K562 (cell line): ENCODE measurements around the gene NRSN2. TPM values are rescaled to one million over a fixed set of nuclear protein-coding genes. Genes with fewer than 3 reads are reported as not detected.

Source experiments
- ATAC-seq: fragments of 200-7000 bp; cut with Tn5 transposase; 3 replicates; pipeline ENCODE4 v1.9.1; 2020; ENCODE audit warnings: moderate library complexity
- BruUV-seq: library from RNA; stranded (reverse); fragments of 400-500 nt; replicated peaks from 2 replicates; lab custom pipeline; 2021; lab: Mats Ljungman, UMichigan
- CTCF ChIA-PET: fragments of 300-600 bp; formaldehyde crosslinking; extraction: SDS; loops from one replicate; lab custom pipeline; 2021; ENCODE audit warnings: low intra/inter-chr PET ratio; lab: Yijun Ruan, JAX
- POLR2A ChIA-PET: fragments of 300-600, 350-650 bp; sonication (Branson Sonifier 250); formaldehyde crosslinking; extraction: SDS; loops from one replicate; lab custom pipeline; 2021; ENCODE audit warnings: antibody characterized with exemption, inconsistent platforms; lab: Yijun Ruan, JAX
- DNase-seq, 4 experiments: peaks; one replicate each; pipeline versions ENCODE4 v3.0.0 to v3.0.0-alpha.2; 2011 to 2018; ENCODE audit warnings: low spot score in 3 of 4, mixed read lengths in 3 of 4; ENCODE audit errors: extremely low read depth in 1 of 4
- FAIRE-seq: peaks from 2 replicates; lab custom pipeline; 2011; peaks lifted over from hg19 to GRCh38; lab: Jason Lieb, UNC
- H2AFZ ChIP-seq: 2 replicates; pipeline ENCODE4 v1.6.0; 2011; ENCODE audit warnings: low read depth, low read length, control low read depth, inconsistent platforms
- H3K27ac ChIP-seq: fragments of 200-600 bp; 3 replicates; pipeline ENCODE4 v1.8.0; 2011; ENCODE audit warnings: low read depth, mild to moderate bottlenecking, control low read depth, inconsistent platforms, low read length, moderate library complexity, mixed read lengths; ENCODE audit errors: extremely low read depth
- H3K27me3 ChIP-seq, 2 experiments: fragments of 300-600 bp in 1 of 2; 2 replicates in 1 of 2; 3 replicates in 1 of 2; pipeline versions ENCODE4 v1.6.0 to v1.8.0; 2011; ENCODE audit warnings: inconsistent platforms in 2 of 2, low read length in 2 of 2, mild to moderate bottlenecking in 1 of 2, mixed read lengths in 1 of 2, moderate library complexity in 1 of 2; ENCODE audit not compliant: control insufficient read depth in 2 of 2, insufficient read depth in 2 of 2
- H3K36me3 ChIP-seq: fragments of 300-600 bp; 3 replicates; pipeline ENCODE4 v1.8.0; 2011; ENCODE audit warnings: mild to moderate bottlenecking, low read length, inconsistent platforms; ENCODE audit not compliant: control insufficient read depth, insufficient read depth
- H3K4me1 ChIP-seq, 2 experiments: fragments of 200-600 bp in 1 of 2; replicated peaks in 1 of 2; 2 replicates in 1 of 2; 3 replicates in 1 of 2; pipeline versions ENCODE4 v1.5.1 to v1.8.0; 2011; ENCODE audit warnings: inconsistent platforms in 2 of 2, low read length in 2 of 2, mild to moderate bottlenecking in 1 of 2, mixed read lengths in 1 of 2, moderate library complexity in 1 of 2; ENCODE audit not compliant: control insufficient read depth in 2 of 2, insufficient read depth in 2 of 2
- H3K4me2 ChIP-seq: 2 replicates; pipeline ENCODE4 v1.6.1; 2011; ENCODE audit warnings: low read length, control low read depth, inconsistent platforms, mixed read lengths; ENCODE audit not compliant: insufficient read depth
- H3K4me3 ChIP-seq: fragments of 200-600 bp; sonication (generic), shearing (Covaris generic); 2 replicates; pipeline ENCODE4 v1.5.1; 2016; ENCODE audit warnings: control low read depth, inconsistent platforms
- H3K79me2 ChIP-seq: fragments of 200-600 bp; 3 replicates; pipeline ENCODE4 v1.8.0; 2011; ENCODE audit warnings: low read length, inconsistent platforms; ENCODE audit not compliant: control insufficient read depth, insufficient read depth
- H3K9ac ChIP-seq, 2 experiments: 2 replicates each; pipeline versions ENCODE4 v1.6.0 to v1.6.1; 2011; ENCODE audit warnings: low read depth in 2 of 2, low read length in 2 of 2, control low read depth in 1 of 2, inconsistent platforms in 1 of 2, mild to moderate bottlenecking in 1 of 2, mixed read lengths in 1 of 2; ENCODE audit not compliant: insufficient read depth in 1 of 2
- H3K9me1 ChIP-seq: one replicate; pipeline ENCODE4 v1.6.0; 2011; ENCODE audit warnings: inconsistent platforms, mild to moderate bottlenecking, low read length, moderate library complexity; ENCODE audit not compliant: control insufficient read depth, insufficient read depth
- H3K9me3 ChIP-seq: replicated peaks from 2 replicates; pipeline ENCODE4 v1.5.1; 2011; ENCODE audit warnings: low read depth, low read length, inconsistent platforms; ENCODE audit not compliant: control insufficient read depth, insufficient read depth
- H4K20me1 ChIP-seq: replicated peaks from 2 replicates; pipeline ENCODE4 v1.6.1; 2011; ENCODE audit warnings: low read length, inconsistent platforms, mixed read lengths; ENCODE audit not compliant: control insufficient read depth, insufficient read depth
- AFF1 ChIP-seq, 2 experiments: fragments of 450-650 bp; IDR thresholded peaks; 2 replicates each; pipeline ENCODE4 v1.6.1; 2018; ENCODE audit warnings: mild to moderate bottlenecking in 2 of 2, low read depth in 1 of 2; ENCODE audit not compliant: partially characterized antibody in 2 of 2
- ARHGAP35 ChIP-seq: fragments of 450-650 bp; IDR thresholded peaks from 2 replicates; pipeline ENCODE4 v1.6.1; 2018; ENCODE audit not compliant: partially characterized antibody
- CBX1 ChIP-seq: sonication (generic); IDR thresholded peaks from 2 replicates; pipeline ENCODE4 v1.6.1; 2016; ENCODE audit warnings: antibody characterized with exemption, low read depth, mild to moderate bottlenecking
- KAT2B ChIP-seq: IDR thresholded peaks from one replicate; pipeline ENCODE4 v1.6.1; 2012; ENCODE audit warnings: low read depth, mild to moderate bottlenecking, control low read depth, inconsistent platforms, low read length, moderate library complexity
- PHTF2 ChIP-seq: fragments of 250-450 bp; sonication (Bioruptor Pico); IDR thresholded peaks from 2 replicates; pipeline ENCODE4 v1.5.0; 2021; ENCODE audit warnings: mild to moderate bottlenecking
- POLR2G ChIP-seq: fragments of 200-400 bp; formaldehyde crosslinking; IDR thresholded peaks from 2 replicates; pipeline ENCODE4 v1.6.1; 2017; ENCODE audit warnings: low read depth, mild to moderate bottlenecking, antibody characterized with exemption, low read length, moderate library complexity
- PRDM10 ChIP-seq: fragments of 450-650 bp; IDR thresholded peaks from 2 replicates; pipeline ENCODE4 v1.6.1; 2018; ENCODE audit not compliant: partially characterized antibody
- SP1 ChIP-seq: sonication (generic); formaldehyde crosslinking; IDR thresholded peaks from 2 replicates; pipeline ENCODE4 v1.8.1; 2022; ENCODE audit warnings: mild to moderate bottlenecking, missing genetic modification reagents
- ZFX ChIP-seq: sonication (generic); formaldehyde crosslinking; IDR thresholded peaks from 2 replicates; pipeline ENCODE4 v1.8.0; 2022; ENCODE audit warnings: mild to moderate bottlenecking, missing genetic modification reagents, moderate library complexity
- WGBS: fragments of 100-300 bp; shearing (Covaris generic); methylation state at CpG from one replicate; pipeline ENCODE4 v1.1.6; 2016; ENCODE audit warnings: low coverage, mixed read lengths; ENCODE audit not compliant: insufficient coverage; ENCODE audit errors: missing lambda C conversion rate; 5-methylcytosine and 5-hydroxymethylcytosine counted together
- in situ Hi-C: fragments of 300-500 bp; cut with MboI; formaldehyde crosslinking; loops from 4 replicates; pipeline ENCODE4 v1.15.0; 2018; ENCODE audit warnings: inconsistent platforms, mixed read lengths
- intact Hi-C: fragments of 100-400 bp; cut with micrococcal nuclease; formaldehyde crosslinking; loops from 2 replicates; pipeline ENCODE4 v1.14.2; 2022
- polyA plus RNA-seq, 8 experiments: library from polyadenylated mRNA; depleted of rRNA in 4 of 8; stranded (reverse) in 5 of 8; unstranded in 3 of 8; fragments of >200 nt; fragmentation: Nextera tagmentation in 2 of 8; fragmentation: Illumina TruSeq in 1 of 8; extraction: Ambion mirVana in 2 of 8; extraction: Trizol in 1 of 8; gene quantifications; 2 replicates each; pipeline versions ENCODE4 v1.2.1 to v1.2.3, GENCODE V29; 2011 to 2014; ENCODE audit warnings: inconsistent platforms in 1 of 8, missing spikeins in 1 of 8
- total RNA-seq, 7 experiments: library from RNA; depleted of rRNA in 6 of 7; stranded (reverse); fragments of >200 nt in 6 of 7; fragmentation: Illumina TruSeq in 2 of 7; extraction: Trizol in 2 of 7; gene quantifications; 2 replicates each; pipeline versions ENCODE4 v1.2.1 to v1.2.3, GENCODE V29; 2011 to 2021; ENCODE audit warnings: low replicate concordance in 1 of 7

The NRSN2 gene
- total and polyA plus RNA-seq, 9 of the 15 experiments (the other 6 are each of a cell fraction or from before 2014, with no cell fraction given), result 7.5 to 29.7 (median 11.1) TPM

GRCh38 chr20:328027-328974 lies 18.6 kb upstream of the NRSN2 start:
- FAIRE-seq, result peak; percentile 68
- Histone ChIP-seq H3K4me1 (peaks cover 16 to 57% of the 10 kb centered on the region in 2 experiments; a peak in 4 of 5 replicates), H3K9ac (peak overlapping the region; percentile 79 to 91), H4K20me1 (peaks cover 16% of the 10 kb centered on the region; the same call in 1 of the 2 replicates), H3K27ac (peak overlapping the region; percentile 95), H3K36me3 (peaks cover 30% of the 10 kb centered on the region; the same call in 2 of the 3 replicates), H3K27me3 (no peaks in the 10 kb centered on the region), H3K4me2 (peak overlapping the region; percentile 92), H3K4me3 (peak overlapping the region; percentile 65), H3K9me3 (no peaks in the 10 kb centered on the region), H3K9me1 (peaks cover 3% of the 10 kb centered on the region), H3K79me2 (peaks cover 49% of the 10 kb centered on the region), H2AFZ (no peak overlapping the region)
- in situ Hi-C loops (no loop called here), intact Hi-C loops (loop anchor here (2.0 kb wide), 1 partner anchor 70 kb away; no protein-coding TSS in a partner anchor)
- POLR2A ChIA-PET, result interaction anchor here (0.6 to 1.3 kb wide), 3 partner anchors 11 to 998 kb away, joined by 3 to 4 read pairs (median 3); partner anchors contain the start of gene TRIB3
- CTCF ChIA-PET, result interaction anchor here (0.6 kb wide), 1 partner anchor 21 kb away, joined by 3 read pairs; no protein-coding TSS in a partner anchor
- WGBS, result 20% methylated on average over 25 of the region's 31 CpGs
- TF ChIP-seq PHTF2 (CRISPR knock-in tag) (0 out of 2 replicates have a peak, but pooled peaks have one; percentile 7), SP1 (CRISPR knock-in tag) (peak; percentile 46; the same call in 1 of the 2 replicates), ZFX (CRISPR knock-in tag) (no peak), POLR2G (peak; percentile 57), CBX1 (no peak), ARHGAP35 (no peak), AFF1 (IDR thresholded peaks at IDR 0.05; ENCODE audit: low read depth in 1 of 2, partially characterized antibody in 2 of 2) (no peak), PRDM10 (peak; percentile 62), KAT2B (no peak)
- BruUV-seq, result no TSS peak
- no peak for ATAC-seq
- peak in 2 of 4 experiments; percentile 16 for DNase-seq
